WTC11 (cell line): ENCODE data around the gene NTRK1. TPM values are rescaled to one million over a fixed set of nuclear protein-coding genes. Genes with fewer than 3 reads are reported as not detected.

Experiments
- ATAC-seq: fragments of 200-7000 bp; cut with Tn5 transposase; 2 replicates; pipeline ENCODE4 v1.10.0; 2021; ENCODE audit warnings: mild to moderate bottlenecking, moderate library complexity
- CTCF ChIA-PET: fragments of 300-600 bp; sonication (Branson Sonifier 250); formaldehyde crosslinking; loops from one replicate; lab custom pipeline; 2021; ENCODE audit warnings: antibody characterized with exemption; lab: Charles Lee
- POLR2A ChIA-PET: fragments of 350-600 bp; sonication (Branson Sonifier 250); formaldehyde crosslinking; loops from one replicate; lab custom pipeline; 2021; ENCODE audit warnings: antibody characterized with exemption; lab: Charles Lee
- DNase-seq: peaks from one replicate; pipeline ENCODE4 v3.0.0; 2021; ENCODE audit warnings: low spot score
- H3K27ac Mint-ChIP-seq: 2 replicates; pipeline ENCODE4 v1.8.0; 2021; ENCODE audit warnings: mixed read lengths
- H3K27me3 Mint-ChIP-seq: 2 replicates; pipeline ENCODE4 v1.8.0; 2021; ENCODE audit warnings: low read depth, mild to moderate bottlenecking, moderate library complexity, mixed read lengths
- H3K36me3 Mint-ChIP-seq: 2 replicates; pipeline ENCODE4 v1.8.0; 2021; ENCODE audit warnings: mixed read lengths
- H3K4me1 Mint-ChIP-seq: 2 replicates; pipeline ENCODE4 v1.8.0; 2022; ENCODE audit warnings: mixed read lengths
- H3K4me3 Mint-ChIP-seq: 2 replicates; pipeline ENCODE4 v1.8.0; 2021; ENCODE audit warnings: mild to moderate bottlenecking, moderate library complexity, mixed read lengths
- H3K9me3 Mint-ChIP-seq: 2 replicates; pipeline ENCODE4 v1.8.0; 2021; ENCODE audit warnings: mixed read lengths
- ATF3 ChIP-seq: sonication (generic); formaldehyde crosslinking; conservative IDR thresholded peaks from 2 replicates; pipeline ENCODE4 v1.8.1; 2022; ENCODE audit warnings: mild to moderate bottlenecking, missing genetic modification reagents
- ATF6 ChIP-seq: sonication (generic); formaldehyde crosslinking; IDR thresholded peaks from 2 replicates; pipeline ENCODE4 v1.8.1; 2023; ENCODE audit warnings: mild to moderate bottlenecking, missing genetic modification reagents
- E2F5 ChIP-seq: sonication (generic); formaldehyde crosslinking; IDR thresholded peaks from 2 replicates; pipeline ENCODE4 v1.8.1; 2022; ENCODE audit warnings: mild to moderate bottlenecking, moderate library complexity, missing genetic modification reagents
- FOXJ3 ChIP-seq: sonication (generic); formaldehyde crosslinking; IDR thresholded peaks from 2 replicates; pipeline ENCODE4 v1.9.0; 2021; ENCODE audit warnings: missing genetic modification reagents, mild to moderate bottlenecking, borderline replicate concordance
- FOXK1 ChIP-seq: sonication (generic); formaldehyde crosslinking; IDR thresholded peaks from 2 replicates; pipeline ENCODE4 v1.8.0; 2022; ENCODE audit warnings: mild to moderate bottlenecking, moderate library complexity, missing genetic modification reagents
- JAZF1 ChIP-seq: fragments of 250-450 bp; sonication (Bioruptor Pico); IDR thresholded peaks from 2 replicates; pipeline ENCODE4 v1.9.0; 2021; ENCODE audit warnings: moderate library complexity, mild to moderate bottlenecking, inconsistent platforms
- PREB ChIP-seq: sonication (generic); formaldehyde crosslinking; IDR thresholded peaks from 2 replicates; pipeline ENCODE4 v1.8.1; 2022; ENCODE audit warnings: mild to moderate bottlenecking, missing genetic modification reagents, moderate library complexity, borderline replicate concordance
- RELA ChIP-seq: sonication (generic); formaldehyde crosslinking; IDR thresholded peaks from 2 replicates; pipeline ENCODE4 v1.8.1; 2022; ENCODE audit warnings: missing genetic modification reagents, mild to moderate bottlenecking, borderline replicate concordance
- SP1 ChIP-seq: sonication (generic); formaldehyde crosslinking; conservative IDR thresholded peaks from 2 replicates; pipeline ENCODE4 v1.8.1; 2022; ENCODE audit warnings: missing genetic modification reagents
- USF1 ChIP-seq: sonication (generic); formaldehyde crosslinking; IDR thresholded peaks from 2 replicates; pipeline ENCODE4 v1.8.0; 2022; ENCODE audit warnings: mild to moderate bottlenecking, missing genetic modification reagents
- ZNF121 ChIP-seq: sonication (generic); formaldehyde crosslinking; IDR thresholded peaks from 2 replicates; pipeline ENCODE4 v1.8.0; 2023; ENCODE audit warnings: missing genetic modification reagents
- ZNF263 ChIP-seq: sonication (generic); formaldehyde crosslinking; IDR thresholded peaks from 2 replicates; pipeline ENCODE4 v1.8.1; 2022; ENCODE audit warnings: low read depth, mild to moderate bottlenecking, moderate library complexity, missing genetic modification reagents
- ZNF532 ChIP-seq: fragments of 250-450 bp; sonication (Bioruptor Pico); IDR thresholded peaks from 2 replicates; pipeline ENCODE4 v1.9.0; 2021; ENCODE audit warnings: mild to moderate bottlenecking, borderline replicate concordance
- total RNA-seq: library from RNA; stranded (reverse); gene quantifications from 3 replicates; pipeline ENCODE4 v1.2.3, GENCODE V29; 2021

NTRK1 gene
- total RNA-seq, 1 experiment from 2014 or later, result 0.42 TPM

GRCh38 chr1:156845055-156845952 is 15.4 kb upstream of the NTRK1 start (continued):
- peak; percentile 32; the same call in 1 of the 2 replicates for TF ChIP-seq SP1 (CRISPR knock-in tag)
- 0 out of 2 replicates have a peak, but pooled peaks have one; percentile 14 for TF ChIP-seq USF1 (CRISPR knock-in tag)
- TF ChIP-seq, all 79 proteins: peak for 3

- no peak for DNase-seq
- CTCF ChIA-PET, result interaction anchor here (0.9 to 6.1 kb wide), 4 partner anchors 7 to 74 kb away, joined by 3 to 81 read pairs (median 22); partner anchors contain the start of genes INSRR, LRRC71 and NTRK1
- Mint-ChIP-seq H3K4me1 (peaks cover 16% of the 10 kb centered on the region), H3K9me3 (no peaks in the 10 kb centered on the region), H3K36me3 (no peaks in the 10 kb centered on the region), H3K27me3 (peaks cover 95% of the 10 kb centered on the region), H3K4me3 (peak overlapping the region; percentile 29), H3K27ac (no peak overlapping the region)
- no peak for TF ChIP-seq ZNF532 (CRISPR knock-in tag)
- no peak for TF ChIP-seq E2F5 (CRISPR knock-in tag)
- TF ChIP-seq RELA, result no peak
- ATAC-seq, result no peak
- POLR2A ChIA-PET, result no interaction called here
Measured at GRCh38 chr1:156845953-156846545, 14.6 kb upstream of the NTRK1 start.

- Mint-ChIP-seq H3K9me3 (no peaks in the 10 kb centered on the region), H3K4me3 (no peak overlapping the region), H3K27ac (no peak overlapping the region), H3K27me3 (peaks cover 100% of the 10 kb centered on the region), H3K36me3 (no peaks in the 10 kb centered on the region), H3K4me1 (peaks cover 16% of the 10 kb centered on the region)
- TF ChIP-seq JAZF1 (no peak), ZNF121 (CRISPR knock-in tag) (no peak), ATF6 (CRISPR knock-in tag) (no peak), PREB (CRISPR knock-in tag) (no peak), FOXJ3 (CRISPR knock-in tag) (no peak), ZNF263 (CRISPR knock-in tag) (no peak), ATF3 (CRISPR knock-in tag) (no peak), FOXK1 (CRISPR knock-in tag) (no peak)
- ATAC-seq, result no peak
- CTCF ChIA-PET, result interaction anchor here (0.6 to 6.1 kb wide), 6 partner anchors 8 to 133 kb away, joined by 3 to 81 read pairs (median 3); partner anchors contain the start of genes INSRR, LRRC71 and NTRK1
- no peak for DNase-seq
- POLR2A ChIA-PET, result no interaction called here
Measured at GRCh38 chr1:156846643-156847042, 14.0 kb upstream of the NTRK1 start.
